Measurements from ENCODE around the gene SIMC1.

The SIMC1 gene

DNA sequence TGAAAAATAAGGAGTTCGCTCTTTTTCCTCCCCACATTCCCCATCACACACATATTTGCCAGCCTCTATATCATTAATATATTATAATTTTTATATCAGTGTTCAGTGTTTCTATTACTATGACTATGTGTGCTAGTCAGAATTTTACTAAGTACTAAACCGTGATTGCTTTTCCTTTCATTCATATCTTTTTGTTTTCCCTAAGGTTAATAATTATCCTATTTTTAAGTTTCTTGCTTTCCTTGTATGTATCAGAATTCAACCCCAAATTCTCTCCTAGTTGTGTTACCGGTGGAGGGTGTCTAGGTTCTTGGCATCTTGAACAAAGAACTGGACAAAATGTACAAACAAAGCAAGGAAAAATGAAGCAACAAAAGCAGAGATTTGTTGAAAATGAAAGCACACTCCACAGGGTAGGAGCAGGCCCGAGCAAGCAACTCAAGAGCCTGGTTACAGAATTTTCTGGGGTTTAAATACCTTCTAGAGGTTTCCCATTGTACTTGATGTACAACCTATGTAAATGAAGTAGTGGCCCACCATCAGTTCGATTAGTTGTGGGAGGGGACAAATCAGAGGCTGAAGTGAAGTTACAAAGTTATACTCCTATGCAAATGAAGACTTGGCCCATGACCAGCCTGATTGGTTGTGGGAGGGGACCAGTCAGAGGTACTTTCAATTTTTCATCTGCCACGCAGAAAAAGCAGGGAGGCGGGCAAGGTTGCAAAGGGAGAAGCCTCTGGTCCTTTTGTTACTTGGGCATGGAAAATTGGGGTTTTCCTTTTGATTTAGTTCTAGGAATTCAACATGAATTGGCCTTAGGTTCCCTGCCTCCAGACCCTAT lies 79.5 kb downstream of the SIMC1 start:
- DNase-seq (ENCODE audit: low read depth, low spot score) = no peak
- TF ChIP-seq ZNF274 (IDR thresholded peaks at IDR 0.05; ENCODE audit: low read depth, low read length) = no peak
- no peak for TF ChIP-seq YY1 (IDR thresholded peaks at IDR 0.05; ENCODE audit: insufficient read depth, insufficient read length)
- no peak for TF ChIP-seq SUZ12 (IDR thresholded peaks at IDR 0.05; ENCODE audit: extremely low read depth, insufficient read depth, insufficient read length)
- H3K4me1 ChIP-seq (ENCODE audit: insufficient read depth, insufficient read length) = no peaks in the 10 kb centered on the region
- no peak overlapping the region for H3K9ac ChIP-seq (ENCODE audit: insufficient read length, low read depth)
- H3K27me3 ChIP-seq (ENCODE audit: insufficient read depth, insufficient read length) = no peaks in the 10 kb centered on the region
- H3K36me3 ChIP-seq (ENCODE audit: insufficient read depth, insufficient read length, low read length) = peaks cover 16% of the 10 kb centered on the region
- no peak overlapping the region for H3K4me3 ChIP-seq (ENCODE audit: insufficient read length, low read depth)
- no peaks in the 10 kb centered on the region for H3K9me3 ChIP-seq (ENCODE audit: insufficient read depth, low read length)

GRCh38 chr5:176319827-176320554 lies 81.8 kb downstream of the SIMC1 start:
- H3K36me3 ChIP-seq (ENCODE audit: insufficient read depth, insufficient read length, low read length) = peaks cover 22% of the 10 kb centered on the region
- H3K9me3 ChIP-seq (ENCODE audit: insufficient read depth, low read length) = no peaks in the 10 kb centered on the region
- H3K27me3 ChIP-seq (ENCODE audit: insufficient read depth, insufficient read length) = no peaks in the 10 kb centered on the region
- no peak for DNase-seq (ENCODE audit: low read depth, low spot score)
- no peaks in the 10 kb centered on the region for H3K4me1 ChIP-seq (ENCODE audit: insufficient read depth, insufficient read length)
- no peak overlapping the region for H3K9ac ChIP-seq (ENCODE audit: insufficient read length, low read depth)
- H3K4me3 ChIP-seq (ENCODE audit: insufficient read length, low read depth) = no peak overlapping the region
- no peak for TF ChIP-seq ZNF274 (IDR thresholded peaks at IDR 0.05; ENCODE audit: low read depth, low read length)
- TF ChIP-seq YY1 (IDR thresholded peaks at IDR 0.05; ENCODE audit: insufficient read depth, insufficient read length) = no peak
- no peak for TF ChIP-seq SUZ12 (IDR thresholded peaks at IDR 0.05; ENCODE audit: extremely low read depth, insufficient read depth, insufficient read length)

- TF ChIP-seq YY1 (IDR thresholded peaks at IDR 0.05; ENCODE audit: insufficient read depth, insufficient read length) = no peak
- no peak for TF ChIP-seq SUZ12 (IDR thresholded peaks at IDR 0.05; ENCODE audit: extremely low read depth, insufficient read depth, insufficient read length)
- TF ChIP-seq ZNF274 (IDR thresholded peaks at IDR 0.05; ENCODE audit: low read depth, low read length) = no peak
- DNase-seq (ENCODE audit: low read depth, low spot score) = no peak
- Histone ChIP-seq H3K4me1 (ENCODE audit: insufficient read depth, insufficient read length) (no peaks in the 10 kb centered on the region), H3K9ac (ENCODE audit: insufficient read length, low read depth) (no peak overlapping the region), H3K36me3 (ENCODE audit: insufficient read depth, insufficient read length, low read length) (peaks cover 18% of the 10 kb centered on the region), H3K4me3 (ENCODE audit: insufficient read length, low read depth) (no peak overlapping the region), H3K27me3 (ENCODE audit: insufficient read depth, insufficient read length) (no peaks in the 10 kb centered on the region), H3K9me3 (ENCODE audit: insufficient read depth, low read length) (no peaks in the 10 kb centered on the region)
These were observed 82.4 kb downstream of the SIMC1 start for GRCh38 chr5:176320577-176320976.

DNA sequence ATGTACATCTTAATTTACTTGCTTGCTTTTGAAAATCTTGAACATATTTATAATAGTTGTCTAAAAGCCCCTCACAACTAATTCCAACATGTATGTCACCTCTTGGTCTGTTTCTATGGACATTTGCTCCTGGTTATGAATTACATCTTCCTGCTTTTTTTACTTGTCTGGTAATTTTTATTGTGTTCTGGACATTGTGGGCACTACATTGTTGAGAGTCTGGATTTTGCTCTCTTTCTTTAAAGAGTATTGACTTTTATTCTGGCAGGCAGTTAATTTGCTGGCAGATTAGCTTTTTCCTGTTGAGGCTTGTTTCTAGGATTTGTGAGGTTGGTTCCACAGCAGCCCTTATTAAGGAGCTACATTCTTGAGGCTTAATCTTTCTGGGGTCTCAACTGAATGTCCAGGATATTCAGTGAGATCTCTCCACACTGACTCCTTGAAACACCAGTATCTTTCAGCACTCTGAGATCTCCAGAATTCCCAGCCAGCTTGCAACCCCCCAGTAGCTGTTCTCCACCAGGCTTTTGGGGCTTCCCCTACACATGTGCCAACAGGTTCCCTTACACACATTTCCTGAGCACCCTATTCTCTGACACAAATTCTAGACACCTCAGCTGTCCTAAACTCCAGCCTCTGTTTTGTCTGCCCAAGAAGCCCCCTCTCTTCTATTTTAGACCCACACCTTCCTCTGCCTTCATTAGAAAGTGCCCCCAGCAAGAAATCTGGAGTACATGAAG lies 96.0 kb downstream of the SIMC1 start:
- H3K9me3 ChIP-seq (ENCODE audit: insufficient read depth, low read length) = no peaks in the 10 kb centered on the region
- no peaks in the 10 kb centered on the region for H3K4me1 ChIP-seq (ENCODE audit: insufficient read depth, insufficient read length)
- no peak overlapping the region for H3K9ac ChIP-seq (ENCODE audit: insufficient read length, low read depth)
- H3K4me3 ChIP-seq (ENCODE audit: insufficient read length, low read depth) = no peak overlapping the region
- no peak for DNase-seq (ENCODE audit: low read depth, low spot score)
- no peaks in the 10 kb centered on the region for H3K27me3 ChIP-seq (ENCODE audit: insufficient read depth, insufficient read length)
- no peak for TF ChIP-seq ZNF274 (IDR thresholded peaks at IDR 0.05; ENCODE audit: low read depth, low read length)
- TF ChIP-seq SUZ12 (IDR thresholded peaks at IDR 0.05; ENCODE audit: extremely low read depth, insufficient read depth, insufficient read length) = no peak
- TF ChIP-seq YY1 (IDR thresholded peaks at IDR 0.05; ENCODE audit: insufficient read depth, insufficient read length) = no peak
- peaks cover 15% of the 10 kb centered on the region for H3K36me3 ChIP-seq (ENCODE audit: insufficient read depth, insufficient read length, low read length)

DNA sequence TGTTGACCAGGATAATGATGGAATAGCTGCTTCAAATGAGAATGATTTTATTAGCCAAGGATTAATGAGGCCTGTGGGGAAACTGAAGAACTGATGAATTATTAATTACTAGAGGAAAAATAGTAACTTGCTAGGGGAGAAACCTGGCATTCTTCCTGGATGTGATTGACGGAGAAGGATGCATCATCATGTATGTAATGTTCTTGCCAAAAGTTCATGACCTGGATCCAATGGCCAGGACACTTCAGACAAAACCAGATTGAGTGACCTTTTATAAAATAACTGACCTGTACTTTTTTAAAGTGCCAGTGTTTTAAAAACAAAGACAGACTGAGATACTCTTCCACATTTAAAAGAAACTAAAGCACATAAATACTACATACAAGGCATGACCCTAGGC lies 99.7 kb downstream of the SIMC1 start:
- H3K4me3 ChIP-seq (ENCODE audit: insufficient read length, low read depth) = no peak overlapping the region
- H3K9ac ChIP-seq (ENCODE audit: insufficient read length, low read depth) = no peak overlapping the region
- no peaks in the 10 kb centered on the region for H3K27me3 ChIP-seq (ENCODE audit: insufficient read depth, insufficient read length)
- no peaks in the 10 kb centered on the region for H3K4me1 ChIP-seq (ENCODE audit: insufficient read depth, insufficient read length)
- no peaks in the 10 kb centered on the region for H3K9me3 ChIP-seq (ENCODE audit: insufficient read depth, low read length)
- peaks cover 24% of the 10 kb centered on the region for H3K36me3 ChIP-seq (ENCODE audit: insufficient read depth, insufficient read length, low read length)
- no peak for DNase-seq (ENCODE audit: low read depth, low spot score)
- no peak for TF ChIP-seq YY1 (IDR thresholded peaks at IDR 0.05; ENCODE audit: insufficient read depth, insufficient read length)
- no peak for TF ChIP-seq SUZ12 (IDR thresholded peaks at IDR 0.05; ENCODE audit: extremely low read depth, insufficient read depth, insufficient read length)
- no peak for TF ChIP-seq ZNF274 (IDR thresholded peaks at IDR 0.05; ENCODE audit: low read depth, low read length)

DNA sequence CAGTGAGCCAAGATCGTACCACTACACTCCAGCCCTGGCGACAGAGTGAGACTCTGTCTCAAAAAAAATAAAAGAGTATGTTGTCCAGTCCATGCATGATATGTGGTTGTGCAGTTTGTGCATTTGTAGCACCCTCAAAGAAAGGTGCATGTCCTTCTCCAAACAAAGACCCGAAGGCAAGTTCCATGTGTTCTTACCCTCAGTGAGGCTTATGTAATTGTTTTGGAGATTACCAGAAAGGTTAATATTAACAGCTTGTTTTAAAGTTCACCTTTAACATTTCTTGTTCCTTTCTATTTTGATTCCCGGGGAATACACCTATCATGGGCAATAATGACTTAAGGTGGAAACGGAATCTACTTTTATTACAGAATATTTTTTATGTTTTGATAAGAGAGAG lies 101.1 kb downstream of the SIMC1 start:
- Histone ChIP-seq H3K4me1 (ENCODE audit: insufficient read depth, insufficient read length) (no peaks in the 10 kb centered on the region), H3K9ac (ENCODE audit: insufficient read length, low read depth) (no peak overlapping the region), H3K4me3 (ENCODE audit: insufficient read length, low read depth) (no peak overlapping the region), H3K27me3 (ENCODE audit: insufficient read depth, insufficient read length) (no peaks in the 10 kb centered on the region), H3K9me3 (ENCODE audit: insufficient read depth, low read length) (no peaks in the 10 kb centered on the region), H3K36me3 (ENCODE audit: insufficient read depth, insufficient read length, low read length) (peaks cover 26% of the 10 kb centered on the region)
- TF ChIP-seq YY1 (IDR thresholded peaks at IDR 0.05; ENCODE audit: insufficient read depth, insufficient read length) = no peak
- no peak for TF ChIP-seq SUZ12 (IDR thresholded peaks at IDR 0.05; ENCODE audit: extremely low read depth, insufficient read depth, insufficient read length)
- TF ChIP-seq ZNF274 (IDR thresholded peaks at IDR 0.05; ENCODE audit: low read depth, low read length) = no peak
- no peak for DNase-seq (ENCODE audit: low read depth, low spot score)

Measured in NT2/D1 (cell line).